OCI-LY3 (cell line): Measurements from ENCODE around the gene MCCC2.

Source experiments
- EZH2phosphoT487 ChIP-seq: fragments of 200-600 bp; shearing (Covaris generic); IDR thresholded peaks from 2 replicates; pipeline ENCODE4 v1.6.1; 2018; ENCODE audit warnings: antibody characterized with exemption, mixed run types, low read depth
- TF ChIP-seq, protein P1 (sequence below): fragments of 200-600, 300-600 bp; sonication (generic); IDR thresholded peaks from 2 replicates; pipeline ENCODE4 v1.5.1; 2014; ENCODE audit warnings: antibody characterized with exemption, low read length, low read depth

DNA sequence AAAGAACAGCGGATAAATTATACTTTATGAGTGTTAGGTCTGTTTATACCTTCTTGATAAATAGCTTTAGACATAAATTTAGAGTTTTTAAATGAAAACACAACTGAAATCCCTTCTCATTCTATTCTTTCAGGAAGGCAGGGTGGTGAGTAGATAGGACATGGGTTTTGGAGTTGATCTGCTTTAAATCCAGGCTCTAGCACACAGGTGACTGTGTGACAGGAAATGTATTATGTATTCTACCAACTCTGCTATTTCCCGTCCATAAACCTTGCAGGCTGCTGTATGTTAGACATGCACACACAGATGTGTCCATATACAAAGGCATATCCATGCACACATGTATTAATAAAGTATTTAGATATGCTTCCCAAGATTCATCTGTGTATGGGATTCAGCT is 112.6 kb downstream of the MCCC2 start:
- TF ChIP-seq, protein P1, sequence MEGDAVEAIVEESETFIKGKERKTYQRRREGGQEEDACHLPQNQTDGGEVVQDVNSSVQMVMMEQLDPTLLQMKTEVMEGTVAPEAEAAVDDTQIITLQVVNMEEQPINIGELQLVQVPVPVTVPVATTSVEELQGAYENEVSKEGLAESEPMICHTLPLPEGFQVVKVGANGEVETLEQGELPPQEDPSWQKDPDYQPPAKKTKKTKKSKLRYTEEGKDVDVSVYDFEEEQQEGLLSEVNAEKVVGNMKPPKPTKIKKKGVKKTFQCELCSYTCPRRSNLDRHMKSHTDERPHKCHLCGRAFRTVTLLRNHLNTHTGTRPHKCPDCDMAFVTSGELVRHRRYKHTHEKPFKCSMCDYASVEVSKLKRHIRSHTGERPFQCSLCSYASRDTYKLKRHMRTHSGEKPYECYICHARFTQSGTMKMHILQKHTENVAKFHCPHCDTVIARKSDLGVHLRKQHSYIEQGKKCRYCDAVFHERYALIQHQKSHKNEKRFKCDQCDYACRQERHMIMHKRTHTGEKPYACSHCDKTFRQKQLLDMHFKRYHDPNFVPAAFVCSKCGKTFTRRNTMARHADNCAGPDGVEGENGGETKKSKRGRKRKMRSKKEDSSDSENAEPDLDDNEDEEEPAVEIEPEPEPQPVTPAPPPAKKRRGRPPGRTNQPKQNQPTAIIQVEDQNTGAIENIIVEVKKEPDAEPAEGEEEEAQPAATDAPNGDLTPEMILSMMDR = no peak
- no peak for TF ChIP-seq EZH2phosphoT487
